Measurements from ENCODE around the gene TUNAR.

The TUNAR gene

GRCh38 chr14:95892142-95892541 lies 15.5 kb downstream of the TUNAR start:
- TF ChIP-seq CTCF (IDR thresholded peaks at IDR 0.05; ENCODE audit: low read depth, low read length, missing control alignments): no peak
- DNase-seq (ENCODE audit: low read depth): no peak
- no peak overlapping the region for H3K4me3 ChIP-seq (ENCODE audit: low read depth, low read length)

- no peak overlapping the region for H3K4me3 ChIP-seq (ENCODE audit: low read depth, low read length)
- no peak for DNase-seq (ENCODE audit: low read depth)
- peak; percentile 48 for TF ChIP-seq CTCF (IDR thresholded peaks at IDR 0.05; ENCODE audit: low read depth, low read length, missing control alignments)
These were observed 19.1 kb downstream of the TUNAR start for GRCh38 chr14:95895720-95896119.

- no peak for DNase-seq (ENCODE audit: low read depth)
- TF ChIP-seq CTCF (IDR thresholded peaks at IDR 0.05; ENCODE audit: low read depth, low read length, missing control alignments): no peak
- H3K4me3 ChIP-seq (ENCODE audit: low read depth, low read length): no peak overlapping the region
These were observed 20.0 kb downstream of the TUNAR start for GRCh38 chr14:95896498-95897135.

- no peak overlapping the region for H3K4me3 ChIP-seq (ENCODE audit: low read depth, low read length)
- TF ChIP-seq CTCF (IDR thresholded peaks at IDR 0.05; ENCODE audit: low read depth, low read length, missing control alignments): no peak
- no peak for DNase-seq (ENCODE audit: low read depth)
These were observed 20.6 kb downstream of the TUNAR start for GRCh38 chr14:95897280-95897679.

- no peak overlapping the region for H3K4me3 ChIP-seq (ENCODE audit: low read depth, low read length)
- TF ChIP-seq CTCF (IDR thresholded peaks at IDR 0.05; ENCODE audit: low read depth, low read length, missing control alignments): no peak
- DNase-seq (ENCODE audit: low read depth): no peak
These were observed 24.4 kb downstream of the TUNAR start for GRCh38 chr14:95901054-95901453.

GRCh38 chr14:95902273-95902826 lies 25.7 kb downstream of the TUNAR start:
- H3K4me3 ChIP-seq (ENCODE audit: low read depth, low read length): no peak overlapping the region
- DNase-seq (ENCODE audit: low read depth): no peak
- no peak for TF ChIP-seq CTCF (IDR thresholded peaks at IDR 0.05; ENCODE audit: low read depth, low read length, missing control alignments)

- no peak for TF ChIP-seq CTCF (IDR thresholded peaks at IDR 0.05; ENCODE audit: low read depth, low read length, missing control alignments)
- no peak for DNase-seq (ENCODE audit: low read depth)
- H3K4me3 ChIP-seq (ENCODE audit: low read depth, low read length): no peak overlapping the region
These were observed 26.5 kb downstream of the TUNAR start for GRCh38 chr14:95903165-95903564.
